Type B pancreatic cell (in vitro differentiated cells): ENCODE measurements around the gene ZNF341. TPM values are rescaled to one million over a fixed set of nuclear protein-coding genes. Genes with fewer than 3 reads are reported as not detected.

ENCODE experiments used
- DNase-seq: peaks from one replicate; pipeline ENCODE4 v3.0.0; 2021; ENCODE audit warnings: mixed read lengths; ENCODE audit not compliant: unreplicated experiment; ENCODE audit errors: extremely low spot score
- H3K27ac Mint-ChIP-seq: 2 replicates; pipeline ENCODE4 v1.8.0; 2021; ENCODE audit warnings: mild to moderate bottlenecking, mixed read lengths
- H3K27me3 Mint-ChIP-seq: 2 replicates; pipeline ENCODE4 v1.8.0; 2021; ENCODE audit warnings: mixed read lengths
- H3K36me3 Mint-ChIP-seq: 2 replicates; pipeline ENCODE4 v1.8.0; 2021; ENCODE audit warnings: mixed read lengths
- H3K4me1 Mint-ChIP-seq: one replicate; pipeline ENCODE4 v1.8.0; 2021; ENCODE audit warnings: mixed read lengths; ENCODE audit not compliant: unreplicated experiment
- H3K4me3 Mint-ChIP-seq: 2 replicates; pipeline ENCODE4 v1.8.0; 2021; ENCODE audit warnings: mild to moderate bottlenecking, mixed read lengths
- H3K9me3 Mint-ChIP-seq: 2 replicates; pipeline ENCODE4 v1.8.0; 2021; ENCODE audit warnings: mixed read lengths
- total RNA-seq: library from RNA; stranded (reverse); gene quantifications from 2 replicates; pipeline ENCODE4 v1.2.1, GENCODE V29; 2021; ENCODE audit warnings: low replicate concordance
- TF ChIP-seq, protein P1 (sequence below): fragments of 200-600 bp; sonication (generic); conservative IDR thresholded peaks from 2 replicates; pipeline ENCODE4 v1.5.0; 2021; ENCODE audit warnings: antibody characterized with exemption, mild to moderate bottlenecking

ZNF341 gene
- total RNA-seq, 1 donor from 2014 or later, result 4.6 TPM

DNA sequence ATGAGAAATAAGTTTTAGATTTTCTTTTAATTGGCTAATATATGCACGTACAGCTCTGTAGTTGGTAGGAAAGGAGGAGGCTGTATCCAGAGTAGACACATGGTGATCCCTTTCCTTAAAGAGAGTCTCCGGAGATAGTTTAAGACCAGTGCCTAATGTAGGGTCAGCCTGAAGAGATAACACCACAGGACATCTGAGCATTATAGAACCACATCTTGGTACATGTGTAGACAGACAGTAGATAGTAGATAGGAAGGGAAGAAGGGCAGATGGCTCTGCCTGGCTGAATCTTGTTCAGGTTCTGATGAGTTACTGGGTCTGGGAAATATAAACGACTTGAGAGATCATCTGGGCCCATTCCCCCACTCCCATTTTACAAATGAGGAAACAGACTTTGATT lies 97.8 kb downstream of the ZNF341 start:
- peaks cover 31% of the 10 kb centered on the region for H3K36me3 Mint-ChIP-seq
- H3K27ac Mint-ChIP-seq, result peak overlapping the region; percentile 53
- peak overlapping the region; percentile 29 for H3K4me3 Mint-ChIP-seq
- H3K27me3 Mint-ChIP-seq, result no peaks in the 10 kb centered on the region
- no peaks in the 10 kb centered on the region for H3K9me3 Mint-ChIP-seq
- no peak for DNase-seq
- TF ChIP-seq, protein P1, sequence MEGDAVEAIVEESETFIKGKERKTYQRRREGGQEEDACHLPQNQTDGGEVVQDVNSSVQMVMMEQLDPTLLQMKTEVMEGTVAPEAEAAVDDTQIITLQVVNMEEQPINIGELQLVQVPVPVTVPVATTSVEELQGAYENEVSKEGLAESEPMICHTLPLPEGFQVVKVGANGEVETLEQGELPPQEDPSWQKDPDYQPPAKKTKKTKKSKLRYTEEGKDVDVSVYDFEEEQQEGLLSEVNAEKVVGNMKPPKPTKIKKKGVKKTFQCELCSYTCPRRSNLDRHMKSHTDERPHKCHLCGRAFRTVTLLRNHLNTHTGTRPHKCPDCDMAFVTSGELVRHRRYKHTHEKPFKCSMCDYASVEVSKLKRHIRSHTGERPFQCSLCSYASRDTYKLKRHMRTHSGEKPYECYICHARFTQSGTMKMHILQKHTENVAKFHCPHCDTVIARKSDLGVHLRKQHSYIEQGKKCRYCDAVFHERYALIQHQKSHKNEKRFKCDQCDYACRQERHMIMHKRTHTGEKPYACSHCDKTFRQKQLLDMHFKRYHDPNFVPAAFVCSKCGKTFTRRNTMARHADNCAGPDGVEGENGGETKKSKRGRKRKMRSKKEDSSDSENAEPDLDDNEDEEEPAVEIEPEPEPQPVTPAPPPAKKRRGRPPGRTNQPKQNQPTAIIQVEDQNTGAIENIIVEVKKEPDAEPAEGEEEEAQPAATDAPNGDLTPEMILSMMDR, result no peak
- H3K4me1 Mint-ChIP-seq, result peaks cover 78% of the 10 kb centered on the region

- Mint-ChIP-seq H3K27ac (peak overlapping the region; percentile 53), H3K9me3 (no peaks in the 10 kb centered on the region), H3K4me1 (peaks cover 73% of the 10 kb centered on the region), H3K4me3 (peak overlapping the region; percentile 6), H3K27me3 (no peaks in the 10 kb centered on the region), H3K36me3 (peaks cover 35% of the 10 kb centered on the region)
- TF ChIP-seq, protein P1, result no peak
- no peak for DNase-seq
These were observed 98.6 kb downstream of the ZNF341 start for GRCh38 chr20:33830371-33830770.

GRCh38 chr20:33832103-33832804 lies 100.5 kb downstream of the ZNF341 start:
- Mint-ChIP-seq H3K27me3 (no peaks in the 10 kb centered on the region), H3K9me3 (no peaks in the 10 kb centered on the region), H3K27ac (peak overlapping the region; percentile 61), H3K36me3 (peaks cover 40% of the 10 kb centered on the region), H3K4me3 (peak overlapping the region; percentile 66), H3K4me1 (peaks cover 68% of the 10 kb centered on the region)
- DNase-seq, result no peak
- TF ChIP-seq, protein P1, result no peak

DNA sequence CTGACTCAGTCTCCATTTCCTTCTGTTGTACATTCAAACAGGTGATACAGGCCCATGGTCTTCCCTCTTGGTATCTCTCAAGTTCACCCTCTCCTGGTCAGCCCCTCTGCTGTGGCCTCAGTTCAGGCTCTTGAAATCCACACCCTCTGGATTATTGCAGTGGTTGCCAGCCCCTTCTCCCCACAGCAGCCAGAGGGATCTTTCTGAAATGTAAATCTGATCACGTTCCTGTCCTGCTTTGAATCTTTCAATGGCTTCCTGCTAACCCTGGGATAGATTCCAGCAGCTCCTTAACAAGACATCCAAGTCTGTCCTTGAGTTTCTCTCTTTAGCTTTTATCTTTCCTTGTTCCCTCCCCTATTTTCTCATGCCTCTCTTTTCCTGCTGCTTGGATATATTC lies 101.5 kb downstream of the ZNF341 start:
- Mint-ChIP-seq H3K27me3 (no peaks in the 10 kb centered on the region), H3K27ac (peak overlapping the region; percentile 22), H3K4me1 (peaks cover 70% of the 10 kb centered on the region)

DNA sequence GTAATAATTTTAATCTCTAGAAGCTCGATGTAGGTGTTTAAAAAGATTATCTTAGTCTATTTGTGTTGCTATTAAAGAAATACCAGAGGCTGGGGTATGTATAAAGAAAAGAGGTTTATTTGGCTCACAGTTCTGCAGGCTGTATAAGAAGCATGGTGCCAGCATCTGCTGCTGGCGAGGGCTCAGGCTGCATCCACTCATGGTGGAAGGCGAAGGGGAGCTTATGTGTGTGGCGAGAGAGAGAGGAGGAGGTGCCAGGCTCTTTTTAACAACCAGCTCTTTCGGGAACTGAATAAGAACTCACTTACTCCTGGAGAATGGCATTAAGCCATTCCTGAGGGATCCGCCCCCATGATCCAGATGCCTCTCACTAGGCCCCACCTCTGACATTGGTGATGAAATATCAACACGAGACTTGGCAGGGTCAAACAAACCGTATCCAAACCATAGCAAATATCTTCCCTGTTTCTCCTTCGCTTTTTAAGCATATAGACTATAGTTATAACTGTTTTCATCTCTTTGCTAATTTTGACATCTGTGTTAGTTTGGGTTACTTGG lies 103.9 kb downstream of the ZNF341 start:
- DNase-seq, result no peak
- Mint-ChIP-seq H3K4me1 (peaks cover 60% of the 10 kb centered on the region), H3K4me3 (no peak overlapping the region), H3K9me3 (no peaks in the 10 kb centered on the region), H3K27ac (no peak overlapping the region), H3K36me3 (peaks cover 34% of the 10 kb centered on the region), H3K27me3 (no peaks in the 10 kb centered on the region)
- TF ChIP-seq, protein P1, result no peak

More for the DNA sequence above, 101.5 kb downstream of the ZNF341 start:
- peaks cover 40% of the 10 kb centered on the region for H3K36me3 Mint-ChIP-seq
- no peak for DNase-seq
- peak overlapping the region; percentile 15 for H3K4me3 Mint-ChIP-seq
- H3K9me3 Mint-ChIP-seq, result no peaks in the 10 kb centered on the region
- TF ChIP-seq, protein P1, result no peak
